Activated CD4-positive, alpha-beta memory T cell treated with anti-CD3 and anti-CD28 coated beads for 36 hours (primary cell): ENCODE data around the gene PTHLH. TPM values are rescaled to one million over a fixed set of nuclear protein-coding genes. Genes with fewer than 3 reads are reported as not detected.

ENCODE experiments used
- CTCF ChIA-PET: fragments of 350-600 bp; sonication (Branson Sonifier 250); formaldehyde crosslinking; loops from one replicate; lab custom pipeline; 2021; ENCODE audit warnings: antibody characterized with exemption, inconsistent platforms; lab: Charles Lee
- POLR2A ChIA-PET: fragments of 350-600 bp; sonication (Branson Sonifier 250); formaldehyde crosslinking; loops from one replicate; lab custom pipeline; 2021; ENCODE audit warnings: antibody characterized with exemption; lab: Charles Lee
- DNase-seq: peaks from one replicate; pipeline ENCODE4 v3.0.0-alpha.2; 2020
- H3K27ac Mint-ChIP-seq: one replicate; pipeline ENCODE4 v1.8.0; 2021; ENCODE audit warnings: mixed read lengths
- H3K27me3 Mint-ChIP-seq: one replicate; pipeline ENCODE4 v1.8.0; 2021; ENCODE audit warnings: mixed read lengths
- H3K36me3 Mint-ChIP-seq: one replicate; pipeline ENCODE4 v1.8.0; 2021; ENCODE audit warnings: mixed read lengths
- H3K4me1 Mint-ChIP-seq: one replicate; pipeline ENCODE4 v1.8.0; 2021; ENCODE audit warnings: low read depth, mixed read lengths
- H3K4me3 Mint-ChIP-seq: one replicate; pipeline ENCODE4 v1.8.0; 2021; ENCODE audit warnings: mild to moderate bottlenecking, mixed read lengths
- H3K9me3 Mint-ChIP-seq: one replicate; pipeline ENCODE4 v1.8.0; 2021; ENCODE audit warnings: mixed read lengths
- intact Hi-C: fragments of 100-400 bp; cut with micrococcal nuclease; formaldehyde crosslinking; loops from one replicate; pipeline ENCODE4 v1.15.1; 2023
- total RNA-seq, 2 experiments: library from RNA; stranded (reverse); gene quantifications; one replicate each; pipeline ENCODE4 v1.2.3, GENCODE V29; 2021

PTHLH gene
- total RNA-seq, 2 experiments from 2014 or later = 0.12 TPM; not detected in 1

DNA sequence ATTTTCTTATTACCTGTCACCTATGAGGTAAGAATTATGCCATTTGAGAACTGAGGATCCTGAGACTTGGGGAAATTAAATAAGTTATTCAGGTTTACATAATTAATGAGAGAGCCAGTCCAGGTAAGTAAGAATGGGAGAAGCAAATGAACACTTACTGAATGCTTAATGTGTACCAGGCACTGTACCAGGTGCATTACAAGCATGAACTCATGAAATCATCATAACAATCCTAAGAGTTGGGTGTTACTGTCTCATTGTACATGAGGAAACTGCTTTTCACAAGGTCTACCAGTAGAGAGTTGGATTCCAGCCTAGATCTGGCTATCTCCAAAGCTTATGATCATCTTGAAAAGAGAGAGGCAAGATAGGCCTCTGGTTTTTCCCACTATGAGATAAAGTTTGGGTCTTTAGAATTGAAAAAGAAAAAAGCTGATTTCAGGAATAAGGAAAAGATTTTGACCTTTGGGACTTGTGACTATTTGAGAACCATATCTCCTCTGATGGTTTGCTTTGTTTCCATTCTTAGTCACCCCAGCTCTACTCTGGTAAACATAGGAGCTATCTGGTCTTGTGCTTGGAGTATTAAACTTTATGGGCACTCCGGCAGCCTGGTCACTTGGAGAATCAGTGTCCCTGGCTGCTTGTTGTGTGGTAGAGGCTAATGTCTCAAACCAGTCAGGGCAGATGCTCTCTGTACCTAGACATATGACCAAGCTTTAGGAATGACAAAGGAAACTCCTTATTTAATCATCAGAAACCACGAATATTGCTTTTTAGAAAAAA is 48.0 kb downstream of the PTHLH start:
- Mint-ChIP-seq H3K36me3 (no peaks in the 10 kb centered on the region), H3K27ac (no peak overlapping the region), H3K4me1 (no peaks in the 10 kb centered on the region), H3K27me3 (peaks cover 2% of the 10 kb centered on the region), H3K9me3 (no peaks in the 10 kb centered on the region), H3K4me3 (no peak overlapping the region)
- no peak for DNase-seq
- intact Hi-C loops = no loop called here
- POLR2A ChIA-PET = no interaction called here
- CTCF ChIA-PET = interaction anchor here (1.1 to 2.2 kb wide), 3 partner anchors 16 to 104 kb away, joined by 3 to 8 read pairs (median 3); no protein-coding TSS in a partner anchor

DNA sequence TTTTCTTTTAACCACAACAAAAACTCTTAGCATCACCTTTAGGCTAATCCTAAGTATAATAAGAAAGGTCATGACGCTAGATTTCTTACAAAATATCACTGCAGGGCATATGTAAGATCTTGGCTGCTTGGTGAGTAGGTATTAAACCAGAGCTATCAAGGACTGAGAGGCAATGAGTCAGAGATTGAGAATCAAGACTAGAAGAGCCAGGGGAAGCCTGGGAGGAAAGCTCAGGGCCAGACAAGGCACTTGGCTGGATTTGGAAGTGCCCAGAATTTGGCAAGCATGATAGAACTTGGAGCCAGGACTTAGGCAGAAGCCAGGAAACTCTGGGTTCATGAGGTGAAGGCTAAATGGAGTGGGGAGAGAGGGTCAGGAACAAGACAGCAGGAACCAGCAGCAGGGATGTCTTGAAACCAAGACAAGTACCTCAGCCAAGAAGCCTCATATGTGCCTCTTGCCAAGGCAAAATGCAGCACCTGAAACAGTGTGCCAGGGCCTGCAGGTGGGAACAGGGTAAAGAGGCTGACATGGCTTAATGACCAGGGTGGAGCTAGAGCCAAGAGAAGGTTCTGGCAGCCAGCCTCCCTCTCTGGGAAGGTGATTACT is 49.9 kb downstream of the PTHLH start:
- H3K4me1 Mint-ChIP-seq = no peaks in the 10 kb centered on the region
- DNase-seq = no peak
- intact Hi-C loops = no loop called here
- no peaks in the 10 kb centered on the region for H3K9me3 Mint-ChIP-seq
- no peaks in the 10 kb centered on the region for H3K36me3 Mint-ChIP-seq
- no peak overlapping the region for H3K4me3 Mint-ChIP-seq
- CTCF ChIA-PET = interaction anchor here (1.1 kb wide), 1 partner anchor 18 kb away, joined by 3 read pairs; no protein-coding TSS in a partner anchor
- H3K27me3 Mint-ChIP-seq = peaks cover 2% of the 10 kb centered on the region
- POLR2A ChIA-PET = no interaction called here
- no peak overlapping the region for H3K27ac Mint-ChIP-seq

DNA sequence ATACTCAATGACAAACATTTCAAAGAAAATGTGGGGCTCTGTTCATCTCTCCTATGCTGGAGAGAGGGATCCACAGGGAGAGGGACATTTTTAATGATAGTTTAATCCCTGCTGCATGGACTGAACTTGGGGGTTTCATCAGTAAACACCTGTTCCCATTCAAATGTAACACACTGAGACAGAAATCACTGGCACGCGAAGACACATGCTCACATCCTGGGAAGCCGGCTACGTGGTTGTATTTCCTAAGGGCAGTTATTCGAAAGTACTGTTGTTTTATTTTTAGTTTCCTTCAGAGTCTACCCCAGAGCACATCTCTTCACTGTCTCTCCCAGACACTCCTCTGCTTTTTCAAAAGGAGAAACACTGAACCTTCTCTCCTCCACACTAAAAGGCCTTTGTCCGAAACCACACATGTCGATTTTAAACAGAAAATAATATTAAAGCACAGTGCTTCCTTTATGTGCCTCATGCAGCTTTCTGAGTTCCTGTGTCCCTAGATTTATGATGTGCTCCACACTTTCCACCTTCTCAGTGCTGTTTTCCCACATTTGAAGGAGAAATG is 52.8 kb downstream of the PTHLH start:
- CTCF ChIA-PET = no interaction called here

DNA sequence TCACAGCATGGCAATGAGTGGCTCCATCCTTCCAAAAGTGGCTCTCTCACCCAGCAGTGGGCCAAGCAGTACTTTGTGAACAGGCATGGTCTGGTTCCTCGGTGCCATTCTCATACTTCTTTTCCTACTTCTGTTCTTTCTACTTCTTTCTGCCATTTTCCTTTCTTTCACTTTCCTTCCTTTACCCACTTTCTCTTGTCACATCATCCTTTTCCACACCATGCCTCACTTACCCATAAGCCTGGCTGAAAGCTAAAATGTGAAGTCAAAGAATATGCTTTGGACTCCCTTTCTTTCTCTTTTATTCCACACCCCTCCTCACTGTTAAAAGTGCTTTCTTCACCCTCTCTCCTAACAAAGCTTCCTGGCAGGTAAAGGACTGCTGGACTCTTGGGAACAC is 57.0 kb downstream of the PTHLH start:
- Mint-ChIP-seq H3K4me1 (no peaks in the 10 kb centered on the region), H3K27me3 (peaks cover 5% of the 10 kb centered on the region), H3K9me3 (no peaks in the 10 kb centered on the region), H3K4me3 (no peak overlapping the region), H3K36me3 (no peaks in the 10 kb centered on the region), H3K27ac (no peak overlapping the region)
- ChIA-PET POLR2A (no interaction called here), CTCF (no interaction called here)
- intact Hi-C loops = no loop called here
- DNase-seq = no peak

More for the DNA sequence above, 52.8 kb downstream of the PTHLH start:
- H3K4me3 Mint-ChIP-seq = no peak overlapping the region
- intact Hi-C loops = no loop called here
- no peaks in the 10 kb centered on the region for H3K9me3 Mint-ChIP-seq
- no peaks in the 10 kb centered on the region for H3K27me3 Mint-ChIP-seq
- no peak overlapping the region for H3K27ac Mint-ChIP-seq
- H3K36me3 Mint-ChIP-seq = no peaks in the 10 kb centered on the region
- no peaks in the 10 kb centered on the region for H3K4me1 Mint-ChIP-seq
- POLR2A ChIA-PET = interaction anchor here (0.7 kb wide), 1 partner anchor 19 kb away, joined by 3 read pairs; no protein-coding TSS in a partner anchor
- DNase-seq = no peak

DNA sequence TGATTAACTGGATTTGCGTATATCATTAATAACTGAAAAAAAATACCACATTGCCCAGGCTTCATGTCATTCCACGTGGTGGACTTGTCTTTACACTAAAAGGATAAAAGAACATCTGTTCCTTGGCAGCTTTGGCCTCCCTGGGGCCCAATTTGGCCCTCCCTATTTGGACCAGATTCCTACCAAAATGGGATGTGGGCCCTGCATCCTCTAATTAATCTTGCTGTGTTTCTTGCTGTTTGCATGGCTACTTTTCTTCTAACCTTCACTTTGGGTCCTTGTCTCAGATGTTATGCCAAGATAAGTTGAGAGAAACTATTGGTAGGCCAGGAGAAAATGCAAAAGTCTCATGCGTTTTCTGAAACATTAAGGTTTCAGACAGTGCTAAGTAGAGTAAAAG is 57.5 kb downstream of the PTHLH start:
- POLR2A ChIA-PET = no interaction called here
- DNase-seq = no peak
- intact Hi-C loops = no loop called here
- H3K4me1 Mint-ChIP-seq = no peaks in the 10 kb centered on the region
- no peaks in the 10 kb centered on the region for H3K9me3 Mint-ChIP-seq
- peaks cover 6% of the 10 kb centered on the region for H3K27me3 Mint-ChIP-seq
- no peak overlapping the region for H3K27ac Mint-ChIP-seq
- H3K36me3 Mint-ChIP-seq = no peaks in the 10 kb centered on the region
- CTCF ChIA-PET = no interaction called here
- H3K4me3 Mint-ChIP-seq = no peak overlapping the region

DNA sequence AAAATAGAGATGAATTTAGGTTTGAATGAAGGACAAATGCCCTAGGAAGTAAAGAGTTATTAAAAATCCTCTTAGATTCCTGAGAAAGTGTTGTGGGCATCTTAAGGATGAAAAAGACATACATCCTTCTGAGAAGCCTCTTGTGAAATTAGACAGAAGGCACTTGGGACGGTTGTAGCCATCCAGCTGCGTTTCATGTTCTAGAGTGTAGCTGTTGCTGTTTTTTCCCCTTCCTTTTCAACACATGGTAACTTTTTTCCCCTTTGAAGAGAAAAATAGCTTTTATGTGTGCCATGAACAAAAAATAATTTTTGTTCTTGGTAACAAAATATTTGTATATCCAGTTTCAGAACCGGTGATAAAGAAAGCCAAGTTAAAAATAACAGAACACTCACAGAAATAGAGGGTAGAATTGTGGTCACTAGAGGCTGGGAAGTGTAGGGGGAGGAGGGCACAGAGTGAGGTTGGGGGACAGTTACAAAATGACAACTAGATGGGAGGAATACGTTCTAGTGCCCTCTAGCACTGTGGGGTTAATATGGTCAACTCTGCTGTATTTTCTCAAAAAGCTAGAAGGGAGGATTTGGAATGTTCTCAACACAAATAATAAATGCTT is 58.4 kb downstream of the PTHLH start:
- Mint-ChIP-seq H3K9me3 (no peaks in the 10 kb centered on the region), H3K4me1 (no peaks in the 10 kb centered on the region), H3K27ac (no peak overlapping the region), H3K27me3 (peaks cover 6% of the 10 kb centered on the region), H3K4me3 (no peak overlapping the region), H3K36me3 (no peaks in the 10 kb centered on the region)
- ChIA-PET CTCF (no interaction called here), POLR2A (no interaction called here)
- DNase-seq = no peak
- intact Hi-C loops = no loop called here

DNA sequence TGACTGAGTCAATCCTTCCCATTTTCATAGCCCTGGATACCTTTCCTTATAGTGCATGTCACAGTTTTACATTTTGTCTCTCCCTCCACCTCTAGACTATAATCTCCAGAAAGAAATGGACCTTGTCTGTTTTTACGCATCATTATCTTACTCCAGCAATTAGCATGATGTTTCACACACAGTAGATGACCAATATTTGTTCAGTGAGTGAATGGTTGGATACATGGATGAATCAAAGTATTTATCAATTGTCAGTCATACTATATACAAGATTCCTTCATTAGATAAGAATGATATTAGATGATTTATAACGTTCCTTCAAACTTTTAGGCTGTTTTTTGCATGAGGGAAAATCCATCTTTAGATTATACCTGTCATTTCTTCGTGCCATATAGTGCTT is 61.1 kb downstream of the PTHLH start:
- no peak for DNase-seq
- ChIA-PET CTCF (no interaction called here), POLR2A (no interaction called here)
- H3K9me3 Mint-ChIP-seq = no peaks in the 10 kb centered on the region
- H3K27ac Mint-ChIP-seq = no peak overlapping the region
- intact Hi-C loops = no loop called here
- no peak overlapping the region for H3K4me3 Mint-ChIP-seq
- H3K4me1 Mint-ChIP-seq = no peaks in the 10 kb centered on the region
- no peaks in the 10 kb centered on the region for H3K36me3 Mint-ChIP-seq
- H3K27me3 Mint-ChIP-seq = peaks cover 7% of the 10 kb centered on the region

Other genes with a start within 250 kb of the PTHLH start
- gene KLHL42, start 192.5 kb downstream of the PTHLH start, total RNA-seq = 1 to 10 TPM; 8.2 to 9.1 TPM
- not detected for gene MANSC4, start 192.5 kb downstream of the PTHLH start, total RNA-seq
- gene CCDC91, start 217.7 kb upstream of the PTHLH start, total RNA-seq = 10 to 100 TPM; 16.5 to 19.7 TPM